SK-N-SH (cell line): Measurements from ENCODE around the gene GPR37L1. TPM values are rescaled to one million over a fixed set of nuclear protein-coding genes. Genes with fewer than 3 reads are reported as not detected.
"Not testable (repeated sequence)": the region's sequence is repeated elsewhere in the genome, so short reads cannot be mapped to it uniquely, and the experiment has no call there.

Experiments used
- CTCF ChIA-PET: fragments of 300-600, 350-600 bp; formaldehyde crosslinking; extraction: SDS; loops from one replicate; lab custom pipeline; 2021; lab: Yijun Ruan, JAX
- POLR2A ChIA-PET: fragments of 350-600 bp; sonication (Branson Sonifier 250); formaldehyde crosslinking; extraction: SDS; loops from one replicate; lab custom pipeline; 2020; ENCODE audit warnings: antibody characterized with exemption, inconsistent platforms; lab: Yijun Ruan, JAX
- DNase-seq: peaks from one replicate; pipeline ENCODE4 v3.0.0; 2012
- H2AFZ ChIP-seq: fragments of 200-600 bp; sonication (generic); 2 replicates; pipeline ENCODE4 v1.8.1; 2016; ENCODE audit warnings: antibody characterized with exemption, mild to moderate bottlenecking, low read depth
- H3F3A ChIP-seq: fragments of 200-600 bp; sonication (generic); replicated peaks from 2 replicates; pipeline ENCODE3; 2016; ENCODE audit warnings: antibody characterized with exemption, mild to moderate bottlenecking; ENCODE audit not compliant: insufficient read depth
- H3K27ac ChIP-seq, 2 experiments: fragments of 200-500 bp in 1 of 2; fragments of 200-600 bp in 1 of 2; sonication (Bioruptor generic) in 1 of 2; sonication (generic), shearing (Covaris generic) in 1 of 2; 2 replicates each; pipeline versions ENCODE4 v1.5.1 to v1.6.1; 2014 to 2016; ENCODE audit warnings: low read depth in 2 of 2, inconsistent platforms in 1 of 2, low read length in 1 of 2, mild to moderate bottlenecking in 1 of 2, mixed read lengths in 1 of 2
- H3K27me3 ChIP-seq: fragments of 200-600 bp; sonication (generic), shearing (Covaris generic); 2 replicates; pipeline ENCODE4 v1.6.1; 2016; ENCODE audit warnings: mixed run types; ENCODE audit not compliant: insufficient read depth
- H3K36me3 ChIP-seq, 2 experiments: fragments of 200-500 bp in 1 of 2; fragments of 200-600 bp in 1 of 2; sonication (Bioruptor generic) in 1 of 2; sonication (generic) in 1 of 2; replicated peaks in 1 of 2; 2 replicates each; pipeline versions ENCODE3 to v1.5.1; 2014 to 2016; ENCODE audit warnings: low read length in 1 of 2, mild to moderate bottlenecking in 1 of 2; ENCODE audit not compliant: insufficient read depth in 2 of 2, control insufficient read depth in 1 of 2
- H3K4me1 ChIP-seq, 2 experiments: fragments of 200-500 bp in 1 of 2; fragments of 200-600 bp in 1 of 2; sonication (Bioruptor generic) in 1 of 2; sonication (generic), shearing (Covaris generic) in 1 of 2; 2 replicates each; pipeline versions ENCODE4 v1.5.1 to v1.6.1; 2014 to 2016; ENCODE audit warnings: low read depth in 1 of 2, low read length in 1 of 2, mixed run types in 1 of 2; ENCODE audit not compliant: insufficient read depth in 2 of 2, control insufficient read depth in 1 of 2
- H3K4me2 ChIP-seq: fragments of 200-600 bp; sonication (generic), shearing (Covaris generic); 2 replicates; pipeline ENCODE4 v1.6.1; 2017; ENCODE audit warnings: mixed run types
- H3K4me3 ChIP-seq, 2 experiments: fragments of 200-500 bp in 1 of 2; fragments of 200-600 bp in 1 of 2; sonication (Bioruptor generic) in 1 of 2; sonication (generic), shearing (Covaris generic) in 1 of 2; 2 replicates each; pipeline versions ENCODE4 v1.5.1 to v1.8.1; 2014 to 2016; ENCODE audit warnings: low read depth in 2 of 2, inconsistent platforms in 1 of 2, low read length in 1 of 2, mild to moderate bottlenecking in 1 of 2, mixed read lengths in 1 of 2, moderate library complexity in 1 of 2
- H3K79me2 ChIP-seq: fragments of 200-600 bp; sonication (generic); 2 replicates; pipeline ENCODE4 v1.8.1; 2017; ENCODE audit warnings: mild to moderate bottlenecking; ENCODE audit not compliant: insufficient read depth
- H3K9ac ChIP-seq: fragments of 200-600 bp; sonication (generic); 2 replicates; pipeline ENCODE4 v1.6.1; 2017; ENCODE audit warnings: mixed run types
- H3K9me2 ChIP-seq: fragments of 200-600 bp; sonication (generic); 2 replicates; pipeline ENCODE4 v1.6.1; 2017; ENCODE audit warnings: mixed run types
- H3K9me3 ChIP-seq: fragments of 200-600 bp; sonication (generic); 2 replicates; pipeline ENCODE4 v1.6.1; 2017; ENCODE audit warnings: mixed run types, mild to moderate bottlenecking, moderate library complexity
- H4K20me1 ChIP-seq: fragments of 200-600 bp; sonication (generic); 2 replicates; pipeline ENCODE4 v1.6.1; 2017; ENCODE audit warnings: mild to moderate bottlenecking, mixed run types; ENCODE audit not compliant: insufficient read depth
- FOXJ3 ChIP-seq: sonication (generic); formaldehyde crosslinking; IDR thresholded peaks from 2 replicates; pipeline ENCODE4 v1.5.1; 2020; ENCODE audit warnings: mild to moderate bottlenecking, missing genetic modification reagents
- FOXM1 ChIP-seq: IDR thresholded peaks from 2 replicates; pipeline ENCODE4 v1.4.0; 2012; ENCODE audit warnings: low read depth, mild to moderate bottlenecking
- GATA2 ChIP-seq: sonication (generic); formaldehyde crosslinking; IDR thresholded peaks from 2 replicates; pipeline ENCODE4 v1.5.0; 2020; ENCODE audit warnings: mild to moderate bottlenecking, missing genetic modification reagents
- MEF2A ChIP-seq: IDR thresholded peaks from 2 replicates; pipeline ENCODE4 v1.4.0; 2012; ENCODE audit warnings: low read depth, borderline replicate concordance
- NFIC ChIP-seq: IDR thresholded peaks from 2 replicates; pipeline ENCODE4 v1.4.0; 2012; ENCODE audit warnings: borderline replicate concordance
- RFX5 ChIP-seq: IDR thresholded peaks from 2 replicates; pipeline ENCODE4 v1.6.1; 2012; ENCODE audit warnings: mild to moderate bottlenecking, improper control_type of control experiment, low read length
- RXRA ChIP-seq: IDR thresholded peaks from 2 replicates; pipeline ENCODE4 v1.4.0; 2012; ENCODE audit warnings: low read depth, mild to moderate bottlenecking, borderline replicate concordance
- SIN3A ChIP-seq: IDR thresholded peaks from 2 replicates; pipeline ENCODE4 v1.6.1; 2012; ENCODE audit warnings: low read depth, mild to moderate bottlenecking, low read length, moderate library complexity, borderline replicate concordance
- TCF12 ChIP-seq: IDR thresholded peaks from 2 replicates; pipeline ENCODE4 v1.4.0; 2012
- WGBS: methylation state at CpG from one replicate; pipeline ENCODE4 v1.1.6; 2017; ENCODE audit warnings: low lambda C conversion rate; 5-methylcytosine and 5-hydroxymethylcytosine counted together
- polyA plus RNA-seq, 3 experiments: library from polyadenylated mRNA; depleted of rRNA; stranded (reverse); fragments of >200 nt; gene quantifications; 2 replicates each; pipeline ENCODE4 v1.2.3, GENCODE V29; 2012
- TF ChIP-seq, protein P1 (sequence below): IDR thresholded peaks from 2 replicates; pipeline ENCODE4 v1.6.1; 2012; ENCODE audit warnings: mild to moderate bottlenecking, low read depth, low read length, moderate library complexity
- TF ChIP-seq, protein P2 (sequence below): fragments of 150-350 bp; IDR thresholded peaks from 2 replicates; pipeline ENCODE4 v1.6.1; 2016; ENCODE audit warnings: mild to moderate bottlenecking, low read depth, low read length
- TF ChIP-seq, protein P3 (sequence below): IDR thresholded peaks from 2 replicates; pipeline ENCODE4 v1.4.0; 2012; ENCODE audit warnings: low read depth, borderline replicate concordance
- TF ChIP-seq, protein P4 (sequence below): IDR thresholded peaks from 2 replicates; pipeline ENCODE4; 2012
- TF ChIP-seq, protein P5 (sequence below): fragments of 150-350 bp; IDR thresholded peaks from 2 replicates; pipeline ENCODE4 v1.6.1; 2017; ENCODE audit warnings: antibody characterized with exemption, low read length, low read depth, borderline replicate concordance

GPR37L1 gene
- polyA plus RNA-seq, 1 of the 3 experiments (the other 2 are of a cell fraction): not detected

DNA sequence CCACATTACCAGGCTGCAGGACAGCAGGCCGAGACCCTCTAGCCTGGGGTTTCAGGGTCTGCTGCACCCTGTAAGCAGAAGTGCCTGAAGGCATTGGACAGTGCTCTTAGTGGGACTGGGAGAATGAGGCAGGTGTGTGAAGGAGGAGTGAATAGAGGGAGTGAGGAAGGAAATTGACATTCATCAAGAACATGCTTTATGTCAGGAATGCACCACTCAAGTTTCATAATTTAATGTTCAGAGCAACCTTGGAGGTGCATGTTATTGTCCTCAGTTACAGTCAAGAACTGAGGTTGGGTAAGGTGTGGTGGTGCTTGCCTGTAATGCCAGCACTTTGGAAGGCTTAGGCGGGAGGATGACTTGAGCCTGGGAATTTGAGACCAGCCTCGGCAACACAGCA lies 11.7 kb upstream of the GPR37L1 start (continued):
- TF ChIP-seq, protein P1, sequence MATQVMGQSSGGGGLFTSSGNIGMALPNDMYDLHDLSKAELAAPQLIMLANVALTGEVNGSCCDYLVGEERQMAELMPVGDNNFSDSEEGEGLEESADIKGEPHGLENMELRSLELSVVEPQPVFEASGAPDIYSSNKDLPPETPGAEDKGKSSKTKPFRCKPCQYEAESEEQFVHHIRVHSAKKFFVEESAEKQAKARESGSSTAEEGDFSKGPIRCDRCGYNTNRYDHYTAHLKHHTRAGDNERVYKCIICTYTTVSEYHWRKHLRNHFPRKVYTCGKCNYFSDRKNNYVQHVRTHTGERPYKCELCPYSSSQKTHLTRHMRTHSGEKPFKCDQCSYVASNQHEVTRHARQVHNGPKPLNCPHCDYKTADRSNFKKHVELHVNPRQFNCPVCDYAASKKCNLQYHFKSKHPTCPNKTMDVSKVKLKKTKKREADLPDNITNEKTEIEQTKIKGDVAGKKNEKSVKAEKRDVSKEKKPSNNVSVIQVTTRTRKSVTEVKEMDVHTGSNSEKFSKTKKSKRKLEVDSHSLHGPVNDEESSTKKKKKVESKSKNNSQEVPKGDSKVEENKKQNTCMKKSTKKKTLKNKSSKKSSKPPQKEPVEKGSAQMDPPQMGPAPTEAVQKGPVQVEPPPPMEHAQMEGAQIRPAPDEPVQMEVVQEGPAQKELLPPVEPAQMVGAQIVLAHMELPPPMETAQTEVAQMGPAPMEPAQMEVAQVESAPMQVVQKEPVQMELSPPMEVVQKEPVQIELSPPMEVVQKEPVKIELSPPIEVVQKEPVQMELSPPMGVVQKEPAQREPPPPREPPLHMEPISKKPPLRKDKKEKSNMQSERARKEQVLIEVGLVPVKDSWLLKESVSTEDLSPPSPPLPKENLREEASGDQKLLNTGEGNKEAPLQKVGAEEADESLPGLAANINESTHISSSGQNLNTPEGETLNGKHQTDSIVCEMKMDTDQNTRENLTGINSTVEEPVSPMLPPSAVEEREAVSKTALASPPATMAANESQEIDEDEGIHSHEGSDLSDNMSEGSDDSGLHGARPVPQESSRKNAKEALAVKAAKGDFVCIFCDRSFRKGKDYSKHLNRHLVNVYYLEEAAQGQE: no peak

DNA sequence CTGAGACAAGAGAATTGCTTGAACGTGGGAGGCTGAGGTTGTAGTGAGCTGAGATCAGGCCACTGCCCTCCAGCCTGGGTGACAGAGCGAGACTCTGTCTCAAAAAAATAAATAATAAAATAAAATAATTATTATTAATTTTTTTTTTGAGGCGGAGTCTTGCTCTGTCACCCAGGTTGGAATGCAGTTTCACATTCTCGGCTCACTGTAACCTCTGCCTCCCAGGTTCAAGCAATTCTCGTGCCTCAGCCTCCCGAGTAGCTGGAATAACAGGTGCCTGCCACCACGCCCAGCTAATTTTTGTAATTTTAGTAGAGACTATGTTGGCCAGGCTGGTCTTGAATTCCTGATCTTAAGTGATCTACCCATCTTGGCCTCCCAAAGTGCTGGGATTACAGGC lies 11.1 kb upstream of the GPR37L1 start:
- H3K9ac ChIP-seq, H3K4me2 ChIP-seq, POLR2A ChIA-PET, H4K20me1 ChIP-seq, H3F3A ChIP-seq, H3K4me3 ChIP-seq, H3K9me3 ChIP-seq, H3K36me3 ChIP-seq, H2AFZ ChIP-seq, DNase-seq, H3K9me2 ChIP-seq, H3K27me3 ChIP-seq, H3K79me2 ChIP-seq, H3K27ac ChIP-seq: not testable (repeated sequence)
- WGBS: 86% methylated on average over 7 of the region's 7 CpGs
- CTCF ChIA-PET: interaction anchor here (1.8 to 4.7 kb wide), 2 partner anchors 24 to 112 kb away, joined by 5 to 27 read pairs; no protein-coding TSS in a partner anchor
- H3K4me1 ChIP-seq: peaks cover 6 to 20% of the 10 kb centered on the region in 2 experiments; a peak in 2 of 4 replicates

DNA sequence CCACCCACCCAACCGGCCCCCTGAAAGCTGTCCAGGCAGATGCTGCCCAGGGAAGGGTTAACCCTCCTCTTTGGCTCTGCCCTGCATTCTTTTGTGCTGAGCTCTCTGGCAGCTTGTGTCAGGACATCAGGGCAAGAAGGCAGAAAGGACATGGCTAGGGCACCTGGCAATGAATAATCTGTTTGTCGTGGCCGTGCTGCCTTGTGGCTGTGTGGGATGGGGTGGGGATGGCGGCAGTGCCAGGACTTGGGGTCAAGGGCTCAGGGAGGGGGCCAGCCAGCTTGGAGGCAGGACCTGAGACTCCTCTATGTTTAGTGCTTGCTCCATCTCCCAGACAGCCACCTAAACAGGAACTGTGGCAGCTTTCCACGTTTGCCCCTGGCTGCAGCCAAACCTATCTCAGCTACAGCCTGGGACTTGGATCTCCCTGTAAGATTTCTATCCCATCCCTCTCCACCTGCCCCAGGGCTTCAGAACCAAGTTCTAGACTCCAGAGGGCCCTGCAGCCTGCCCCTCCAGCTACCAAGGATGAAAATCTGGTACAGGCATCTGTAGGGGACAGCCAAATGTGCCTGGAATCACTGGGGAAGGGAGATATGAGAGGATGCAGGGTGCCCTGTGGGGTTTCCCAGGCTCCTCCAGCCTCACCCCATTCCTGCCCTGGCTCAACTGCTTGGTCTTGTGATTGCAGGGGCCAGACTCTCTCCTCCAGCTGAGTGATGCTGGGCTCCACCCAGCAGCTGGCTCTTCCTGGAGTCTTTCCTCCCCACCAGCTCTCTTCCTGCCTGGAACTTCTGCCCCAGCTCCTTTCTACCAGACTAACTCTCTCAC lies 9.6 kb upstream of the GPR37L1 start:
- no peaks in the 10 kb centered on the region for H3K9me2 ChIP-seq
- WGBS: 52% methylated on average over 2 of the region's 5 CpGs
- DNase-seq: no peak
- H3F3A ChIP-seq: no peaks in the 10 kb centered on the region
- no peaks in the 10 kb centered on the region for H3K9me3 ChIP-seq
- POLR2A ChIA-PET: interaction anchor here (0.5 kb wide), 1 partner anchor 152 kb away, joined by 3 read pairs; no protein-coding TSS in a partner anchor
- peaks cover 6 to 12% of the 10 kb centered on the region in 2 experiments; a peak in 2 of 4 replicates for H3K4me1 ChIP-seq
- CTCF ChIA-PET: interaction anchor here (0.6 to 4.7 kb wide), 10 partner anchors 9 to 113 kb away, joined by 3 to 27 read pairs (median 4); partner anchors contain the start of genes ELF3 and GPR37L1
- peak overlapping the region; percentile 46; the same call in 1 of the 2 replicates for H2AFZ ChIP-seq
- peak overlapping the region in 1 of 2 experiments; percentile 1; a peak in 1 of 4 replicates for H3K27ac ChIP-seq
- H3K4me2 ChIP-seq: peak overlapping the region; percentile 53
- no peaks in the 10 kb centered on the region for H3K79me2 ChIP-seq
- H3K4me3 ChIP-seq: no peak overlapping the region
- no peaks in the 10 kb centered on the region for H4K20me1 ChIP-seq
- H3K36me3 ChIP-seq: no peaks in the 10 kb centered on the region
- no peak overlapping the region; the same call in 1 of the 2 replicates for H3K9ac ChIP-seq
- H3K27me3 ChIP-seq: no peaks in the 10 kb centered on the region
- TF ChIP-seq RXRA (0 out of 2 replicates have a peak, but pooled peaks have one; percentile 26), NFIC (peak; percentile 38), SIN3A (no peak), FOXJ3 (CRISPR knock-in tag) (no peak), TCF12 (peak; percentile 37; the same call in 1 of the 2 replicates), MEF2A (no peak), FOXM1 (no peak), GATA2 (no peak), RFX5 (no peak)
- TF ChIP-seq, protein P2, sequence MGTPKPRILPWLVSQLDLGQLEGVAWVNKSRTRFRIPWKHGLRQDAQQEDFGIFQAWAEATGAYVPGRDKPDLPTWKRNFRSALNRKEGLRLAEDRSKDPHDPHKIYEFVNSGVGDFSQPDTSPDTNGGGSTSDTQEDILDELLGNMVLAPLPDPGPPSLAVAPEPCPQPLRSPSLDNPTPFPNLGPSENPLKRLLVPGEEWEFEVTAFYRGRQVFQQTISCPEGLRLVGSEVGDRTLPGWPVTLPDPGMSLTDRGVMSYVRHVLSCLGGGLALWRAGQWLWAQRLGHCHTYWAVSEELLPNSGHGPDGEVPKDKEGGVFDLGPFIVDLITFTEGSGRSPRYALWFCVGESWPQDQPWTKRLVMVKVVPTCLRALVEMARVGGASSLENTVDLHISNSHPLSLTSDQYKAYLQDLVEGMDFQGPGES: no peak
- TF ChIP-seq, protein P3, sequence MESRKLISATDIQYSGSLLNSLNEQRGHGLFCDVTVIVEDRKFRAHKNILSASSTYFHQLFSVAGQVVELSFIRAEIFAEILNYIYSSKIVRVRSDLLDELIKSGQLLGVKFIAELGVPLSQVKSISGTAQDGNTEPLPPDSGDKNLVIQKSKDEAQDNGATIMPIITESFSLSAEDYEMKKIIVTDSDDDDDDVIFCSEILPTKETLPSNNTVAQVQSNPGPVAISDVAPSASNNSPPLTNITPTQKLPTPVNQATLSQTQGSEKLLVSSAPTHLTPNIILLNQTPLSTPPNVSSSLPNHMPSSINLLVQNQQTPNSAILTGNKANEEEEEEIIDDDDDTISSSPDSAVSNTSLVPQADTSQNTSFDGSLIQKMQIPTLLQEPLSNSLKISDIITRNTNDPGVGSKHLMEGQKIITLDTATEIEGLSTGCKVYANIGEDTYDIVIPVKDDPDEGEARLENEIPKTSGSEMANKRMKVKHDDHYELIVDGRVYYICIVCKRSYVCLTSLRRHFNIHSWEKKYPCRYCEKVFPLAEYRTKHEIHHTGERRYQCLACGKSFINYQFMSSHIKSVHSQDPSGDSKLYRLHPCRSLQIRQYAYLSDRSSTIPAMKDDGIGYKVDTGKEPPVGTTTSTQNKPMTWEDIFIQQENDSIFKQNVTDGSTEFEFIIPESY: no peak
- TF ChIP-seq, protein P4, sequence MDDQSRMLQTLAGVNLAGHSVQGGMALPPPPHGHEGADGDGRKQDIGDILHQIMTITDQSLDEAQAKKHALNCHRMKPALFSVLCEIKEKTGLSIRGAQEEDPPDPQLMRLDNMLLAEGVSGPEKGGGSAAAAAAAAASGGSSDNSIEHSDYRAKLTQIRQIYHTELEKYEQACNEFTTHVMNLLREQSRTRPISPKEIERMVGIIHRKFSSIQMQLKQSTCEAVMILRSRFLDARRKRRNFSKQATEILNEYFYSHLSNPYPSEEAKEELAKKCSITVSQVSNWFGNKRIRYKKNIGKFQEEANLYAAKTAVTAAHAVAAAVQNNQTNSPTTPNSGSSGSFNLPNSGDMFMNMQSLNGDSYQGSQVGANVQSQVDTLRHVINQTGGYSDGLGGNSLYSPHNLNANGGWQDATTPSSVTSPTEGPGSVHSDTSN: 0 out of 2 replicates have a peak, but pooled peaks have one; percentile 30
- TF ChIP-seq, protein P5, sequence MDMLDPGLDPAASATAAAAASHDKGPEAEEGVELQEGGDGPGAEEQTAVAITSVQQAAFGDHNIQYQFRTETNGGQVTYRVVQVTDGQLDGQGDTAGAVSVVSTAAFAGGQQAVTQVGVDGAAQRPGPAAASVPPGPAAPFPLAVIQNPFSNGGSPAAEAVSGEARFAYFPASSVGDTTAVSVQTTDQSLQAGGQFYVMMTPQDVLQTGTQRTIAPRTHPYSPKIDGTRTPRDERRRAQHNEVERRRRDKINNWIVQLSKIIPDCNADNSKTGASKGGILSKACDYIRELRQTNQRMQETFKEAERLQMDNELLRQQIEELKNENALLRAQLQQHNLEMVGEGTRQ: no peak
